ENCODE data around the gene APEH. TPM values are rescaled to one million over a fixed set of nuclear protein-coding genes. Genes with fewer than 3 reads are reported as not detected.

APEH gene
- total and polyA plus RNA-seq, 2 of the 13 experiments (the other 11 are each of a cell fraction or from before 2014, with no cell fraction given) = 116 to 130 TPM

DNA sequence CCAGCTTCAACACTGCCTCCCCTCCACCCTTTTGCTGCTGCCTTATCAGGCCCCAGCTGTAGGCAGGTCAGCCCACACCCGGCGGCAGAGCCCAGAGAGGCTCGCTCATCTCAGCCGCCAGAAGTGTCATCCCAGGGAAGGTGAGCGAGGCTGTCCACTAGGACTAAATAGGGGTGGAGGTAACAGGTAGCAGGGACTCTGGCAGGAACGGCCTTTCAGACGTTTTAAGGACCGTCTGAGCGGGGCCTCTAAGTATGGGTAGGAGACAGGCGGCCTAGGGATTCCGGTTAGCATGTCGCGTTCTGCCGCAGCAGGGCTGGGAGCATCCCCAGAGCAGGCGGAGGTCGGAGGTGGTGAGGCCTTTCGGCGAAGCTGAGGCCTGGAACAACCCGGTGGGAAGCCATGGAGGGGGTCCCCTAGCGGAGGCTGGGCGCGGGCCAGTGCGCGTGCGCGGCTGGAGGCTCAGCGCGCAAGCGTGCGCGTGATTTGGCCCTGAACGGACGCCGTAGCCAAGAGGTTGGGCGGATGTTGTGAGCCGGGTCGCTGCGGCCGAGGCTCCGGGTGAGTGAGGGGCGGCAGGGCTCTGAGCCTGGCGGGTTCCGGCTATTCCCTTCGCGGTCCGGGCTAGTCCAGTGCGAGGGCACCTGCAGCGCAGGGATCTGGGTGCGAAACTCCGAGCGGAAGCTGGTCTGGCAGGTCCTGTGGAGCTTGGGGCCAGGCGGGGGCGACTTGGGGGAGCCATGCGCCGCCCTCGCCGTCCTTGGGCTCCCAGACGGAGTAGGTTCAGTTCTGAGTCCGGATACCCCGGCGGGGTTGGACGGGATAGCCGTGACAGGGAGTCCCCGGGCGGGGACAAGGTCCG is 15.1 kb downstream of the APEH start, which contains the start of the genes MST1 and RNF123 (continued):
- TF ChIP-seq SRSF9 (IDR thresholded peaks at IDR 0.05; ENCODE audit: borderline replicate concordance, insufficient read depth, low read depth, low read length, poor library complexity, severe bottlenecking) (no peak), ZNF225 (CRISPR knock-in tag; IDR thresholded peaks at IDR 0.05) (peak; percentile 69; the same call in 1 of the 2 replicates), TBX2 (CRISPR knock-in tag; IDR thresholded peaks at IDR 0.05; ENCODE audit: borderline replicate concordance) (peak; percentile 73), ZNF501 (CRISPR knock-in tag; IDR thresholded peaks at IDR 0.05) (peak; percentile 77; the same call in 1 of the 2 replicates), MBNL3 (CRISPR knock-in tag; conservative IDR thresholded peaks at IDR 0.05) (no peak), CBX5 (CRISPR knock-in tag; IDR thresholded peaks at IDR 0.05; ENCODE audit: borderline replicate concordance) (peak; percentile 59; the same call in 1 of the 2 replicates), FOXK1 (CRISPR knock-in tag; IDR thresholded peaks at IDR 0.05; ENCODE audit: borderline replicate concordance, low read depth) (peak; percentile 88; the same call in 1 of the 2 replicates), PTBP1 (IDR thresholded peaks at IDR 0.05; ENCODE audit: low read depth, low read length, poor library complexity, severe bottlenecking) (no peak), KAT8 (CRISPR knock-in tag; IDR thresholded peaks at IDR 0.05) (peak; percentile 92), ZNF180 (CRISPR knock-in tag; IDR thresholded peaks at IDR 0.05; ENCODE audit: borderline replicate concordance, low read depth) (no peak), ZBTB20 (CRISPR knock-in tag; IDR thresholded peaks at IDR 0.05; ENCODE audit: borderline replicate concordance, low read depth) (peak; percentile 70; the same call in 1 of the 2 replicates), ZBTB21 (CRISPR knock-in tag; IDR thresholded peaks at IDR 0.05) (0 out of 2 replicates have a peak, but pooled peaks have one; percentile 42), ZNF44 (CRISPR knock-in tag; IDR thresholded peaks at IDR 0.05) (peak; percentile 42; the same call in 1 of the 2 replicates), ZNF205 (CRISPR knock-in tag; IDR thresholded peaks at IDR 0.05) (peak; percentile 76; the same call in 1 of the 2 replicates), MAF1 (CRISPR knock-in tag; IDR thresholded peaks at IDR 0.05; ENCODE audit: borderline replicate concordance) (no peak), EEA1 (CRISPR knock-in tag; IDR thresholded peaks at IDR 0.05; ENCODE audit: borderline replicate concordance) (peak; percentile 44; the same call in 1 of the 2 replicates)
- TF ChIP-seq, protein P1, sequence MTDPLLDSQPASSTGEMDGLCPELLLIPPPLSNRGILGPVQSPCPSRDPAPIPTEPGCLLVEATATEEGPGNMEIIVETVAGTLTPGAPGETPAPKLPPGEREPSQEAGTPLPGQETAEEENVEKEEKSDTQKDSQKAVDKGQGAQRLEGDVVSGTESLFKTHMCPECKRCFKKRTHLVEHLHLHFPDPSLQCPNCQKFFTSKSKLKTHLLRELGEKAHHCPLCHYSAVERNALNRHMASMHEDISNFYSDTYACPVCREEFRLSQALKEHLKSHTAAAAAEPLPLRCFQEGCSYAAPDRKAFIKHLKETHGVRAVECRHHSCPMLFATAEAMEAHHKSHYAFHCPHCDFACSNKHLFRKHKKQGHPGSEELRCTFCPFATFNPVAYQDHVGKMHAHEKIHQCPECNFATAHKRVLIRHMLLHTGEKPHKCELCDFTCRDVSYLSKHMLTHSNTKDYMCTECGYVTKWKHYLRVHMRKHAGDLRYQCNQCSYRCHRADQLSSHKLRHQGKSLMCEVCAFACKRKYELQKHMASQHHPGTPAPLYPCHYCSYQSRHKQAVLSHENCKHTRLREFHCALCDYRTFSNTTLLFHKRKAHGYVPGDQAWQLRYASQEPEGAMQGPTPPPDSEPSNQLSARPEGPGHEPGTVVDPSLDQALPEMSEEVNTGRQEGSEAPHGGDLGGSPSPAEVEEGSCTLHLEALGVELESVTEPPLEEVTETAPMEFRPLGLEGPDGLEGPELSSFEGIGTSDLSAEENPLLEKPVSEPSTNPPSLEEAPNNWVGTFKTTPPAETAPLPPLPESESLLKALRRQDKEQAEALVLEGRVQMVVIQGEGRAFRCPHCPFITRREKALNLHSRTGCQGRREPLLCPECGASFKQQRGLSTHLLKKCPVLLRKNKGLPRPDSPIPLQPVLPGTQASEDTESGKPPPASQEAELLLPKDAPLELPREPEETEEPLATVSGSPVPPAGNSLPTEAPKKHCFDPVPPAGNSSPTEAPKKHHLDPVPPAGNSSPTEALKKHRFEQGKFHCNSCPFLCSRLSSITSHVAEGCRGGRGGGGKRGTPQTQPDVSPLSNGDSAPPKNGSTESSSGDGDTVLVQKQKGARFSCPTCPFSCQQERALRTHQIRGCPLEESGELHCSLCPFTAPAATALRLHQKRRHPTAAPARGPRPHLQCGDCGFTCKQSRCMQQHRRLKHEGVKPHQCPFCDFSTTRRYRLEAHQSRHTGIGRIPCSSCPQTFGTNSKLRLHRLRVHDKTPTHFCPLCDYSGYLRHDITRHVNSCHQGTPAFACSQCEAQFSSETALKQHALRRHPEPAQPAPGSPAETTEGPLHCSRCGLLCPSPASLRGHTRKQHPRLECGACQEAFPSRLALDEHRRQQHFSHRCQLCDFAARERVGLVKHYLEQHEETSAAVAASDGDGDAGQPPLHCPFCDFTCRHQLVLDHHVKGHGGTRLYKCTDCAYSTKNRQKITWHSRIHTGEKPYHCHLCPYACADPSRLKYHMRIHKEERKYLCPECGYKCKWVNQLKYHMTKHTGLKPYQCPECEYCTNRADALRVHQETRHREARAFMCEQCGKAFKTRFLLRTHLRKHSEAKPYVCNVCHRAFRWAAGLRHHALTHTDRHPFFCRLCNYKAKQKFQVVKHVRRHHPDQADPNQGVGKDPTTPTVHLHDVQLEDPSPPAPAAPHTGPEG (CRISPR knock-in tag; IDR thresholded peaks at IDR 0.05) = peak; percentile 68
- TF ChIP-seq, protein P2, sequence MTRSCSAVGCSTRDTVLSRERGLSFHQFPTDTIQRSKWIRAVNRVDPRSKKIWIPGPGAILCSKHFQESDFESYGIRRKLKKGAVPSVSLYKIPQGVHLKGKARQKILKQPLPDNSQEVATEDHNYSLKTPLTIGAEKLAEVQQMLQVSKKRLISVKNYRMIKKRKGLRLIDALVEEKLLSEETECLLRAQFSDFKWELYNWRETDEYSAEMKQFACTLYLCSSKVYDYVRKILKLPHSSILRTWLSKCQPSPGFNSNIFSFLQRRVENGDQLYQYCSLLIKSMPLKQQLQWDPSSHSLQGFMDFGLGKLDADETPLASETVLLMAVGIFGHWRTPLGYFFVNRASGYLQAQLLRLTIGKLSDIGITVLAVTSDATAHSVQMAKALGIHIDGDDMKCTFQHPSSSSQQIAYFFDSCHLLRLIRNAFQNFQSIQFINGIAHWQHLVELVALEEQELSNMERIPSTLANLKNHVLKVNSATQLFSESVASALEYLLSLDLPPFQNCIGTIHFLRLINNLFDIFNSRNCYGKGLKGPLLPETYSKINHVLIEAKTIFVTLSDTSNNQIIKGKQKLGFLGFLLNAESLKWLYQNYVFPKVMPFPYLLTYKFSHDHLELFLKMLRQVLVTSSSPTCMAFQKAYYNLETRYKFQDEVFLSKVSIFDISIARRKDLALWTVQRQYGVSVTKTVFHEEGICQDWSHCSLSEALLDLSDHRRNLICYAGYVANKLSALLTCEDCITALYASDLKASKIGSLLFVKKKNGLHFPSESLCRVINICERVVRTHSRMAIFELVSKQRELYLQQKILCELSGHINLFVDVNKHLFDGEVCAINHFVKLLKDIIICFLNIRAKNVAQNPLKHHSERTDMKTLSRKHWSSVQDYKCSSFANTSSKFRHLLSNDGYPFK (CRISPR knock-in tag; IDR thresholded peaks at IDR 0.05; ENCODE audit: borderline replicate concordance) = peak; percentile 69; the same call in 1 of the 2 replicates
